Stomach (tissue), 4 donors: ENCODE data around the gene KIRREL3.

Experiments used
- CTCF ChIP-seq, 7 experiments: fragments of 450-650 bp in 4 of 7; fragments of 200-600 bp in 3 of 7; sonication (generic) in 3 of 7; IDR thresholded peaks; one replicate each; pipeline ENCODE4 v1.5.1; 2016 to 2019; ENCODE audit warnings: antibody characterized with exemption in 7 of 7, control low read depth in 2 of 7, mild to moderate bottlenecking in 1 of 7
- EP300 ChIP-seq: sonication (generic); formaldehyde crosslinking; IDR thresholded peaks from one replicate; pipeline ENCODE4 v1.6.1; 2017; ENCODE audit warnings: antibody characterized with exemption
- POLR2A ChIP-seq, 4 donors: fragments of 450-650 bp; IDR thresholded peaks; one replicate each; pipeline ENCODE4 v1.6.1; 2016; ENCODE audit warnings: antibody characterized with exemption in 4 of 4, control low read depth in 2 of 4, mild to moderate bottlenecking in 1 of 4, moderate library complexity in 1 of 4
- POLR2AphosphoS5 ChIP-seq, 3 donors: sonication (generic); formaldehyde crosslinking; IDR thresholded peaks; one replicate each; pipeline ENCODE4 v1.6.1; 2016; ENCODE audit warnings: antibody characterized with exemption in 3 of 3

- TF ChIP-seq CTCF (IDR thresholded peaks at IDR 0.05): no peak
- TF ChIP-seq POLR2A (IDR thresholded peaks at IDR 0.05): no peak
- no peak for TF ChIP-seq POLR2AphosphoS5 (IDR thresholded peaks at IDR 0.05)
- no peak for TF ChIP-seq EP300
Observed at GRCh38 chr11:126403658-126404057, 596.9 kb downstream of the KIRREL3 start.
